NCI-H1930 (cell line): Measurements from ENCODE around the gene ZMPSTE24.

ENCODE experiments used
- DNase-seq, 2 experiments: peaks; one replicate each; lab custom pipeline; 2025; lab: John Stamatoyannopoulos, UW

The ZMPSTE24 gene

DNA sequence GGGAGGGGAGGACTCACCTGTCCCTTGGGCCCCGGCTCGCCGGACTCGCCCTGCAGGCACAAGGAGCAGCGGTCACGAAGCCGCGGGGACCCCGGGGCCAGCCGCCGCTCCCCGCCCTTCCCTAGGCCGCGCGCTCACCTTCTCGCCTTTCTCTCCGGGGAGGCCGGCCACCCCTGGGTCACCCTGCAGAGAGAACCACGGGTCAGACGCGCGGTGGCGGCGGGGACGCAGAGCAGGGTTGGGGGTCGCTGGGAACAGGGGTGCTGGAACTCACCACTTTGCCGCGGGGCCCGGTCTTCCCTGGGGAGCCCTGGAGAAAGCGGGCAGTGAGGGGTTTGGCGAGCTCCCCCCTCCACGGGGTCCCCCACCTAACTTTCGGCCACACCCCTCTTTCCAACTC lies 45.8 kb downstream of the ZMPSTE24 start:
- DNase-seq: no peak

DNA sequence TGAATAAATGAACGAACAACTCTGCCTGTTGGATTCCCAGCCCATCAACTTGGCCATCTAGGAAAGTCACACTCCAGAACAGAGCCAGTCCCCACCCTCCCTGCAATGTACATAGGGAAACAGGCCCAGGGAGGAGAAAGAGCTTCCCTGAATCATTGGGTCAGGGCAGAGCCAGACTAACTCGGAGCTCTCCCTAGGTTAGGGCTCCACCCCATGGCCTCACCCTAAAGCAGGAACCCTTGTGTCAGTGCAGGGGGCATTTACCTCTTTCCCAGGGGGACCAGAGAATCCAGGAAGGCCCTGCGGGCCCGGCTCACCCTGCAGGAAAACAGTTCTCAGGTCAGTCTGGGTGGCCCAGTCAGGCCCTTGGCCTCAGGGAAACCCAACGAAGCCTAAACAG lies 47.4 kb downstream of the ZMPSTE24 start:
- DNase-seq: no peak

DNA sequence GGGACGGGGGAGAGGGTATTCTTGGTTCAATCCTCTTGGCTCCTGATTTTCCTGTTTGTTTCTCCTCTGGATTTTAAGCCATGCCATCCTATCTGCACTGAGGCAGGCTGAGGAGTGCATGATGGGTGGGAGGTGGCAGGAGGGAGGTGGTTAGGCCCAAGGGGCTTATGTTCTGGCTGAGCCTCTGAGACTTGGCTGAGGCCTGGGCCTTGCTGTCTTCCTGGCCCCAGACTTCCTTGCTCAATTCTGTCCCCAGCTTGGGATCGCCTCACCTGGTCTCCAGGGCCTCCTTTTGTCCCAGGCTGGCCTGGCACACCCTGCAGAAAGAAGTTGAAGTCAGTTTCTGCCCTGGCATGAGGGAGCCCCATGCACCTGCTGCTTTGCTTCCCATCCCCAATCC lies 47.8 kb downstream of the ZMPSTE24 start:
- no peak for DNase-seq

DNA sequence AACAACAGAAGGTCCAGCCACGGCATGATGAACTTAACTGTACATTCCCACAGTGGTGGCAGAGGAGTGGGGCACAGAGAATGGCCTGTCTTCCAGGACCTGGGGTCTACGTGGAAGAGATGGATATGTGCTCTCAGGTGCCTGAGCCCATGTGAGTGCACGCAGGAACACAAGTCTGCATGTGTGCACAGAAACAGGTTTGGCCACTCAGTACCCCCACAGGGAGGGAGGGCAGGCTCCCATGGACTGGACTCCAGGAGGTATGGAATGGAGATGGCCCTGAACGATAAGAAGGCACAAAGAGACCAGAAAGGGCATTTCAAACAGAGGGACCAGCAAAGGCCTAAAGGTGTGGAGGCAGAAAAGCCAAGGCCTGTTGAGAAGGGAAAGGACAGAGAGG lies 48.3 kb downstream of the ZMPSTE24 start:
- no peak for DNase-seq

DNA sequence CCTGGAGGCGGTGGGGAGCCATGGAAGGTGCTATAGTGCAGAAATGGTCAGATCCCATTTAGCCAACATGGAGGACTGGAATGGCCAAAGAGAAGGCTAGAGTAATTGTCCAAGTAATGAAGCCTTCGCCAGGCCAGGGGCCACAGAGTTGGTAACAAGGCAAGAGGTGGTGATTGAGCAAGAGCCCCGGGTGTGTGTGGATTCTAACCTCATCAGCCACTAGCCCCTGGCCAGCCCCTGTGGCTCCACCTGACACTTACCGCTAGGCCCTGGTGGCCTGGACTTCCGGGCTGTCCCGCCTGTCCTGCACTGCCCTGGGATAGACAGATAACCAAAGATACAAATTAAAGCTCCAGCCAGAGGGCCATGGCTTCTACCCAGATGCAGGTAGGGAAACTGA lies 49.1 kb downstream of the ZMPSTE24 start:
- no peak for DNase-seq

DNA sequence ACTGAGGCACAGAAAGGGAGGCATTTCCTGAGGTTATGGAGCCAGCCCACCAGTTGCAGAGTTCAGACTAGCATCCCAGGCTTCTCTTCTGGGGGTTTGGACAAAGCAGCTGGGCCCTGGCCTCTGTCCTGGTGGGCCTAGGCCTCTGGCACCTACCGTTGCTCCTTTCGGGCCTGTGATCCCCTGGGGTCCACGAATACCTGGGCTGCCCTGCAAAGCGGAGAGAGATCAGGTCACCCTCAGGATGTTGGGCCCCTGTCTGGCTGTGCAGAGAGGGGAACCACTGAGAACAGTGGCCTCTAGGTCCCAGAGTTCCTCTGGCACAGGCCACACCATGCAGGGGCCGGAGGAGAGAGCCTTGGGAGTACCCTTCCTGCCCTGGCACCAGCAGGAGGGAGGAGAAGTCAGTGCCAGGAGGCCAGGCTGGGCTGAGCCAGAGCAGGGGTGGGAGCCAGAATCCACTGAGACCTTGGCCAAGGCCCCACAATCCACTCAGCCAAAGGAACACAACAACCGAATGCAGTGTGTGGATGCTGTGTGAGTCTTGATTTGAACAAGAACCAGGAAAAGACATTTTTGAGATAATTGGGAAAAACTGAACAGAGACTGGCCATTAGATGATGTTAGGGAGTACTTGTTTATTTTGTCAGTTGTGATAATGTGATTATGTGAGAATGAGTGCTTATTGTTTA lies 50.1 kb downstream of the ZMPSTE24 start:
- no peak for DNase-seq

DNA sequence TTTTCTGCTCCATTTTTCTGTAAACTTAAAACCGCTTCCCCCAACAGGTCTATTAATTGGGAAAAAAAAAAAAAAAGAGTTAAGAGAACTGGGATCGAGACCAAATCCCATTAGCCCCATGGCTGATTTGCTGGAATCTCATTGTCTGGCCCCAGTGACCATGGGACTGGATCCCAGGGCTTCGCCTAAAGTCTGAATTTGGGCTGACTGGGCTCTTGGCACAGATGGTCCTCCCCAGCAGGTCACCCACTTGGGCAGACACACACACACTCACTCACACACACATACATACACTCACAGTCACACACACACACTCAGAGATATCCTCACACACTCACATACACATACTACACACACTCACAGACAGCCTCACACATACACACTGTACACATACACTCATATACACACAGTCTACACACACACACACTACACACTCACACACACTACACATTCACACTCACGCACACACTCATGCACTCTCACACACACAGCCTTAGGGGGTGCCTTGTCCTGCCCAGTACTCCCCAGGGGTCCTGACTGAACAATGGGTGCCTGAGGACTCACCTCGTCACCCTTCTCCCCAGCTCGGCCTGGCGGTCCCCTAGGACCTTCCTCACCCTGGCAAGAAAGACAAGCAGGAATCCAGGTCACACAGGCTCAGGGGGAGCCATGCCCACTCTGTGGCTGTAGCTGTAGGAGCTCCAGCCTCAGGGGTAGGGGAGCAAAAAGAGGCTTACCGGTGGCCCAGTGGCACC lies 51.5 kb downstream of the ZMPSTE24 start:
- no peak for DNase-seq

DNA sequence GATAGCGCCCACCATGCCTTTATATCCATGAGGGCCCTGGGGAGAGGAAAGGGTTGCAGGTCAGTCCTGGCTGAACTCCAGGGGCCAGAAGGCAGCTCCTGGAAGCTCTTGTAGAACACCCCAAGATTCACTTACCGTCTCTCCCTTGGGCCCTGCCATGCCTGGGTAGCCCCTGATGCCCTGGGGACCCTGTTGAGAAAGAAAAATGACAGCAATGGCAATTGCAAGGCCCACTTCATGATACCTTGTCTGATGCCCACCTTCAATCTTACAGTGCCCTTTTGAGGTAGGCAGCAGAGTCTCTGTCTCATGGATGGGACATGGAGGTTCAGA lies 52.1 kb downstream of the ZMPSTE24 start:
- DNase-seq: no peak

DNA sequence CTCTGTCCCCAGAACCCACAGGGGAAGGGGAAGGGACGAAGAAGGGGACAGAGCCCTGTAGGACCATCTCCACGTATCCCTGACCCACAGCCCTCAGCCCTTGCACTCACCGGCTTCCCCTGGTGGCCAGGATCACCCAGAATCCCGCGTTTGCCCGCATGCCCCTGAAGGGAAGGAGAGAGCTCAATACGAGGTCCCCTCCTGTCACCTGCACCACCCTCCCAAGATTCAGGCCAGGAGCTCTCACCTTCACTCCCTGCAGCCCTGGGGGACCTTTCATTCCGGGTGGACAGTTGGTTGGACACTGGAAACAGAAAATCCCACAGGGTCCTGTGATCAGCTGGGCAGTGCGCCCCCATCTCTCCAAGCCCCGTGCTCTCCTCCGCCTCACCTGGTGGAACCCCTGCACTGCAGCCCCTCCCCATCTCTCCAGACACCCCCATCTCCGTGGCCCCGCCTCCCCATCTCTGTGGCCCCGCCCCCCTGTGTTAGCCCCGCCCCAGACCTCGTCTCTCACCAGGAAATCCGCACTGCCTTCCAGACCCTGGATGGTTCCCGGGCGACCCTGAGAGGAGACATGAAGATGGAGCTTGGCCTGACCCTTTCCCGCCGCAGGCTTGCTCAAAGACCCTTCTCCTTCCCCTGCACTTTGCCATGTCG lies 53.1 kb downstream of the ZMPSTE24 start:
- DNase-seq: no peak

DNA sequence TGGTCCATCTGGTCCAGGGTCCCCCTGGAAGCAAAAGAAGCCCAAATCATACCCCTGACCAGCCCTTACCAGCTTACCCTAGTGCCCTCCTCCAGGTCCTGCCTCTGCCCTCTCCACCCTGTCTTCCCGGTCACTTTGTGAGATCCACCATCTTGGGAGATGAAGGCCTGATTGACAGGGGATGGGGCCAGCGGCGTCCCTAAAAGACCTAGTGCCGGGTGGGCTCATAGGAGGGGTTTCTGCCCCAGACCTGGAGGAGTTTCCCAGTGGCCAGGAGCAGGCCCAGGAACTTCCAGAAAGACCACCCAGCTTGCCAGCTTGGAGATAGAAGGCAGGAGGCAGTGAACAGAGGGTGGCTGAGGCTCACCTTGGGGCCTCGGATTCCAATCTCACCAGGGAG lies 53.7 kb downstream of the ZMPSTE24 start:
- DNase-seq: no peak

DNA sequence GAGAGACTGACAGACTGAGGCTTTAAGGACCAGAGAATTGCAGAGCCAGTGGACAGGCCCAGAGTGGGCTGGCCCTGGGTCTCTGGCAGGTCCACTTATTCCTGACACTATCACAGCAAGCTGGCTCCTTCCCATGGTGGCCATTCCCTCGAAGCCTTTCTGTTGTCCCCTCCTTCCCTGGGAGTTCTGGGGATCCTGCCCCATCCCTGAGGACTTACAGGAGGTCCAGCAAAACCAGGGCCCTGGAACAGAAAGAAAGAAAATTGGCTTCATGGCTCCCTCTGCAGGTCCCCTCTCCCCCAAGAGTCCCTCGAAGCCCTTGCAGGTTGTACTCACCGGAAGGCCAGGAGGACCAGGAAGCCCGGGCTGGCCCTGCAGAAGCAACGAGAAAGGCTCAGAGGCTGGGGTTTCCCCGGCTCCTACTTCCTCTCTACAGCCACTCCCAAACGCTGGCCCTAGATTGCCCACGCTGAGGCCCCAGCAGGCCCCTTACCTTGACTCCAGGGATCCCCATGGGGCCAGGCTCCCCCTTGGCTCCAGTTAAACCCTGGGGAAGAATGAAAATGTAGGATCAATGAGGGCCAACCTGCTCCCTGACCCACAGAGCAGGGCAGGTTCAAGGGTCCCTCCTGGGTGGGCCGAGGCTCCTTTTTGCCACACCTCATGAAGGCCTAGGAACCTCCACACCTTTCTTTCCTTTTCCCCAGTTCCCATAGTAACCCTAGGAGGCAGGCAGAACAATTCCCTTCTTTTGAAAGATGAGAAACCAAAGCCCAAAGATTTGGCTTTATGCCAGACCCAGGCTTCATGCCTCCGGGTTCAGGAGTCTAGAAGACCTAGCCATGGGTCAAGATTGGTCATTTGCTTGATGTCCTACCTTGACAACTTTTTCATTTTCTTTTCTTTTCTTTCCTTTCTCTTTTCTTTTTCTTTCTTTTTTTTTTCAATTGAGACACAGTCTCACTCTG lies 54.5 kb downstream of the ZMPSTE24 start:
- no peak for DNase-seq

DNA sequence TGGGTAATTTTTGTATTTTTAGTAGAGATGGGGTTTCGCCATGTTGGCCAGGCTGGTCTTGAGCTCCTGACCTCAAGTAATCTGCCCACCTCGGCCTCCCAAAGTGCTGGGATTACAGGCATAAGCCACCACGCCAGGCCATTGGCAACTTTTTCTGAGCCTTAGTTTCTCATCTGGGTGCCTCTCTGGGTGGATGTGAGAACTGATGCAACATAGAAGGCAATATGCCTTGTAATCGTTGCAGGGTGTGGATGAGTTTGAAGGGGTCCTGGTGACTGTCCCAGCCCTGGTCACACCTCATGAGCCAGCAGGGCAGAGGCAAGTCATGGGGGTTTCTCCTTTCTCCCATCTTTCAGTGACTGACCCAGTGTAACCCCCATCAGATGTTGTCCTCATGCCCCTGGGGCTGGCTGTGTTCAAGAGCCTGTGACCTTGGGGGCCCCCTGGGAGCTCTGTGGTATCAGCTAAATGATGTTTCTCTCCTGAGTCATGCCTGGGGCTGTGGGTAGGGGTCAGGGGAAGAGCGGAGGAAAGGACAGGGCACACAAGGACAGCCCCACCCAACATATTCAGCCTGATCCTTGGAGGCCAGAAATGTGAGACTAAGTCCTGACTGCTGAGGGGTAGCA lies 55.4 kb downstream of the ZMPSTE24 start:
- no peak for DNase-seq

DNA sequence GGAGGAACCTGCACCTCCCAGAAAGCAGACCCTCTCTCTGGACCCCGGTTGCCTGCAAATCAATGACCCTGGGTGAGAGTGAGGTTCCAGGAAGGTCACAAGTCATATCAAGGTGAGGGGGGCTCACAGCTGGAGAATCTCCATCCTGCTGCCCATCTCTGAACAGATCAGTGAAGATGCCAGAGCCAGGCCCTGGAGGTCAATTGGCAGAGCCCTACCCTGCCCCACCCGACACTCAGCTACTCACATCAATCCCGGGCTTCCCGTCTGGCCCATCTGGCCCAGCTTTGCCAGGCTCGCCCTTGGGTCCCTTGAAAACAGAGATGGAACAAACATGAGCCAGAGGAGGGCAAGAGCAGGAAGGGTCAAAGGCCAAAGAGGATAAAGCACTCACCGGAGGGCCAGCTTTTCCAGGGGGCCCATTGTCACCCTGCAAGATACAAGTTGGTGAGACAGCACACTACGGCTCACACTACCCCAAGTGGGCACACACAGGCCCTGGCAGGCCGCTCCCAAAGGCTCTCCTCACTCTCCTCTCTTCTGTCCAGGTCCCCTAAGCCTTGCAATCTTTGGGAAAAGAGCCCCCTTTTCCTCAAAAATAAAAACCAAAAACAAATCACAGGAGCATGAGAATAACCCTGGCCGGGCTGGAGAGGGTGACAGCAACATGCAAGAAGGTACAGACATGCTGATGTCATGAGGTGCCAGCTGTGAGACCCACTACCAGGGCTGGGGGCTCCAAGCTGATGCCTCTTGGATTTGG lies 56.1 kb downstream of the ZMPSTE24 start:
- no peak for DNase-seq

DNA sequence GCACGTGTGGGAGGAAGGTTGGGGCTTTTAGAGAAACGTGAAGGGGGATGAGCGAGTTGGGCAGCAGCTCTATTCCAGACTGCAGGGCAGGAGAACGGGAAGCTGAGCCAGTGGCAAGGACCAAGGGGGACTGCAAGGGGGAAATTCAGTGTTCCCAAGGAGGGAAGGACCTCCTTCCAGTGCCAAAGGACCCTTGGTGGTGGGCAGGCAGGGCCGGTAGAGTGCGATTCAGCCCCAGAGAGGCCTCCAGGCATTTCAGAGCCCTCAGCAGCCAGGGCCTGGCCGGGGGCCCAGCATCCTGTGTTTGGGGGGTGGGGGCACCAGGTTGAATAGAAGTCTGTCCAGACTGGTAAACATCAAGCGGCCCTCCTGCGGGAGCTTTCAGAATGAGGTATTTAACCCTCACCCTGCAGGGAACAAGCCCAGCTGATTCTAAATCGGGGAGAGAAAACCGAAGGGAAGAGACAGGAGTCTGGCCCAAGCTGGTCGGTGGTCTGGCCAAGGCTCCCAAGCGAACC lies 56.7 kb downstream of the ZMPSTE24 start:
- no peak for DNase-seq

DNA sequence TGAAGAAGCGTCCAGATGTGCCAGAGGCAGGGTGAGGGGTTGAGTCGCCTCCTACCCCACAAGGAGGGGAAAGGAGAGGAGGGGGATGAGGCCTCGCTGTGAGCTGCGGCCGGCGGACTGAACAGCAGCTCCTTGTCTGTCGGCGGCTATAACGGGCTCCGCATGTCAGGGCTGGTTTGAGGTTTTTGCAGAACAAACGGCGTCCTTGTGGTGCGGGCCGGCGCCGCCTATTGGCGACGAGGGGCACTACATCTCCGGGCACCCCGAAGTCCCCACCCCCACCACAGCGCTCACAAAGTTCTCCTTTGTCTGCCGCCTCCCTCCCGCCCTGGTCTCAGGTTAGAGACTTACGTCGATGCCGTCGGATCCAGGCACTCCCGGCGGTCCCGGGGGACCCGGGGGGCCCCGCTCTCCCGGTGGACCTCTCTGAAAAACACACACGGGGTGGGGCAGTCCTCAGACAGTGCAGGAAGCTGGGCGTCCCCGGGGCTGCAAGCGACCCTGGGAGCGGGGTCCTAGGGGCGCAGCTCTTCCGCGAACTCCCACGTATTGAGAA lies 57.3 kb downstream of the ZMPSTE24 start:
- peak; percentile 10 to 23 for DNase-seq

DNA sequence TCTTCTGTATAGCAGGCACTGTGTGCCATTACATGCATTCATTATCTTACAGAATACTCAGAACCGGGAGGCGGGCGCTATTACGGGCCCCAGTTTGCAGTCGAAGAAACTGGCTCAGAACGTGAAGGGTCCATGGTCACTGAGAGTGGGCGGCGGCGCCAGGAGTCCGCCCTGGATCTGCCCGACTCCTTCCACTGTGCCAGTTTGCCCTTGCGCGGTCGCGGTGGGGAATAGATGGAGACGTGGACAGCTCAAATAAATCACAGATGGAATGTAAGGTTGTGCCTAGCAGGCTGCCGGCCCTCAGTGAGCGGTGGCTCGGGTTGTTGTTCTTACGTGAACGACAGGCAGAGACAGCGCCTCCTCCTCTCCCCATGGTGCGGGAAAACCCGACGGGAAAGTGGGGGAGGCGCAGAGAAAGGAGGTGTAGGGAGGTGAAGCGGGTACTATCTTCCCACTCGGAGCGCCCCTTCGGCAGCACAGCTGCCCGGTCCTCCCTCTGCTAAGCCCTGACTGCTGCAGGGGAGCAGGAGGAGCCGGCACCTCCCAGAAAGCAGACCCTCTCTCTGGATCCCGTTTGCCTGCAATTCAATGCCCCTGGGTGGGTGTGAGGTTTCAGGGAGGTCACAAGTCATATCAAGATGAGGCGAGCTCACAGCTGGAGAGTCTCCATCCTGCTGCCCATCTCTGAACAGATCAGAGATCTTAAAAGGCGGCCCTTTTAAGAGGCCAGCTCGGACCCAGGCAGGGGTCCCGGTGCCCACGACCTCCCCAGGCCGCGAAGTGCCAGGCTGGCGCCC lies 58.0 kb downstream of the ZMPSTE24 start:
- DNase-seq: no peak

DNA sequence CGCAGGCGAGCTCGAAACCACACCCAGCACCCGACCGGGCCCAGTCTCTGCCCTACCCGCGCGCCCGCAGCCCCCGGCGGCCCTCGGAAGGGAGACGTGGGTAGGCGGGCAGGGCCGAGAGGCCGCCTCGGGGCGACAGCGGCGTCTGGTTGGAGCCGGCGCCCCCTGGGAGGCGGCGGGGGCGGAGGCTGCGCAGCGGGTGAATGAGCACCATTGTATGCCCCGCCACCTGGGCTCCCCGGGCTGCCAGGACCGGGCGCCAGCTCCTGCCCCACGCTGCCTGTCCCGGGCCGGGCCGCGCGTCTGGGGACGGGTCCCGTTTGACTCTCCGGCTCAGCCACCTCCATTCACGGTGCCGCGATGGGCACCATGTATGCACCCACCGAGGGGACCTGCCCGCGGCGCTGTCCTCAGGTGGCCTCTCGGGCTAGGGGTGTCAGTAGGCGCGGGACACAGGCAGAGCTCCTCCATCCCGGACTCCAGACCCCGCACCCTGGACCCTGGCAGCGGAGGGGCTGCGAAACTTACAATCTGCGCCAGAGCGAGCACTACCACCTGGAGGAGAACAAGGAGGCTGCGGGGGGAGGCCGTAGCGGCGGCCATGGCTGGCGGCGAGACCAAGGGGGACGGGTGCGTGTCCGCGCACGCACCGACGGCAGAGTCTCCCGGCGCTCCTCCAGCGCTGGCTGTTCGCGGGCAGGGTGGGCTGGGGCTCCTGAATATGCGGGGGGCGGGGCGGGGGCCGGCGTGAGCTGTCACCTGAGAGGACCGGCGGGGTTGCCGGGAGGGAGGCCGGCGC lies 58.8 kb downstream of the ZMPSTE24 start, which contains the start of gene COL9A2:
COL9A2 (minus strand) TSS at position 692 of the 799 bp plus-strand sequence; CDS start at position 603, 89 bp downstream.
- peak; percentile 12 to 62 for DNase-seq

DNA sequence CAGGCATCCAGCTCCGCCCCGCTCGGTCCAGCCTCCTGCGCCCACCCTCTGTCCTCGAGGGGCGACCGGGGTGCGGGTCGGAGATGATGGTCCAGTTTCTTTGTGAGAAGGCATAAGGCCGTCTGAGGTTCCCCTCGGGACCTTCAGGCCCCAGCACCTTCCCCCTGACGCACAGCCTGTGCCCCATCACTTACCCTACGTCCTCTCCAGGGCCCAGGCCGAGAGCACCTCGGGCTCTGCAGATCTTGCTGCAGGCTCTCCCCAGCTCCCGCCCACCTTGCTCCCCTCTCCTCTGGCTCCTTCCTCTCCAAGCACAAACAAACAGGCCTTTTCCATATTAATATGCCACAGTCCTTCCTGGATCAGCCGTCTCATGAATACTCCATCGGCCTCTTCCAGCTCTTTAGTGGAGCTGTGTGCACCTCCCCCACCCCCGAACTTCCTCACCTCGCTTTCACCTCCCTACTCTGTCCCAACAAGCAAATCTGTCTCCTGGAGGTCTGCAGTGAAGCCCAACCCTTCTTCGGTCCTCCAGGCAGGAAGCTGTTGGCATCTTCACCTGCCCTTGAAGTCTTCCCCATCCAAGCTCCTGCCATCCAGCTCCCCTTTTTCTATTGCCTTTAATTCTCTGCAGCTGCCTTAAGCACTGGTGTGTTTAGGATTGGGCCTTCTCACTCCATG lies 59.5 kb downstream of the ZMPSTE24 start:
- DNase-seq: no peak
